Neural cell (in vitro differentiated cells): ENCODE data around the gene TARS2. TPM values are rescaled to one million over a fixed set of nuclear protein-coding genes. Genes with fewer than 3 reads are reported as not detected.

Experiments
- H2AFZ ChIP-seq: fragments of 200-600, 300-800 bp; sonication (generic), shearing (Covaris generic); 2 replicates; pipeline ENCODE4 v1.6.0; 2014; ENCODE audit warnings: low read depth, mild to moderate bottlenecking, antibody characterized with exemption, low read length, moderate library complexity
- H3F3A ChIP-seq: fragments of 200-600 bp; shearing (Covaris generic); 2 replicates; pipeline ENCODE4 v1.6.1; 2016; ENCODE audit warnings: mild to moderate bottlenecking, moderate library complexity, mixed read lengths, antibody characterized with exemption, low read length; ENCODE audit not compliant: insufficient read depth, poor library complexity, severe bottlenecking
- H3K27ac ChIP-seq: fragments of 200-600, 300-800 bp; sonication (generic), shearing (Covaris generic); 2 replicates; pipeline ENCODE4 v1.5.1; 2014; ENCODE audit warnings: mild to moderate bottlenecking, low read length, moderate library complexity
- H3K27me3 ChIP-seq: fragments of 300-800, 200-600 bp; sonication (generic), shearing (Covaris generic); 2 replicates; pipeline ENCODE4 v1.6.0; 2014; ENCODE audit warnings: mild to moderate bottlenecking, low read depth, low read length, moderate library complexity; ENCODE audit not compliant: insufficient read depth
- H3K36me3 ChIP-seq: fragments of 300-800, 200-600 bp; sonication (generic), shearing (Covaris generic); 2 replicates; pipeline ENCODE4 v1.5.1; 2014; ENCODE audit warnings: mild to moderate bottlenecking, antibody characterized with exemption, low read length, moderate library complexity; ENCODE audit not compliant: insufficient read depth
- H3K4me2 ChIP-seq: fragments of 300-800, 200-600 bp; sonication (generic), shearing (Covaris generic); 2 replicates; pipeline ENCODE4 v1.6.0; 2014; ENCODE audit warnings: mild to moderate bottlenecking, low read length
- H3K4me3 ChIP-seq: fragments of 300-800, 200-600 bp; sonication (generic), shearing (Covaris generic); 2 replicates; pipeline ENCODE4 v1.5.1; 2014; ENCODE audit warnings: mild to moderate bottlenecking, low read length, moderate library complexity
- H3K79me2 ChIP-seq: fragments of 200-600 bp; shearing (Covaris generic); replicated peaks from 2 replicates; pipeline ENCODE4 v1.6.0; 2014; ENCODE audit warnings: mild to moderate bottlenecking, low read length, moderate library complexity; ENCODE audit not compliant: insufficient read depth
- H3K9ac ChIP-seq: fragments of 300-800, 200-600 bp; sonication (generic), shearing (Covaris generic); 2 replicates; pipeline ENCODE4 v1.6.1; 2016; ENCODE audit warnings: mild to moderate bottlenecking, low read length, mixed read lengths
- H3K9me2 ChIP-seq: fragments of 200-600 bp; shearing (Covaris generic); 2 replicates; pipeline ENCODE4 v1.6.1; 2016; ENCODE audit warnings: mild to moderate bottlenecking, low read length, mixed read lengths; ENCODE audit not compliant: insufficient read depth
- H3K9me3 ChIP-seq: fragments of 200-600, 300-800 bp; sonication (generic), shearing (Covaris generic); 2 replicates; pipeline ENCODE4 v1.6.1; 2016; ENCODE audit warnings: mild to moderate bottlenecking, mixed run types, low read length, moderate library complexity, mixed read lengths
- H4K20me1 ChIP-seq: fragments of 200-600 bp; shearing (Covaris generic); 2 replicates; pipeline ENCODE4 v1.6.1; 2016; ENCODE audit warnings: mild to moderate bottlenecking, mixed run types; ENCODE audit not compliant: insufficient read depth
- EP300 ChIP-seq: fragments of 450-650 bp; conservative IDR thresholded peaks from 2 replicates; pipeline ENCODE4 v1.6.1; 2014; ENCODE audit warnings: antibody characterized with exemption, mild to moderate bottlenecking, moderate library complexity; ENCODE audit not compliant: poor library complexity, severe bottlenecking
- EZH2 ChIP-seq: fragments of 200-600, 300-800 bp; shearing (Covaris generic), sonication (generic); IDR thresholded peaks from 2 replicates; pipeline ENCODE4 v1.6.1; 2014; ENCODE audit warnings: antibody characterized with exemption, low read length, borderline replicate concordance, mild to moderate bottlenecking; ENCODE audit not compliant: insufficient read depth, poor library complexity, severe bottlenecking
- MXI1 ChIP-seq: fragments of 450-650 bp; conservative IDR thresholded peaks from 2 replicates; pipeline ENCODE4 v1.6.1; 2014; ENCODE audit warnings: antibody characterized with exemption, mild to moderate bottlenecking; ENCODE audit not compliant: poor library complexity, severe bottlenecking
- POLR2AphosphoS5 ChIP-seq: IDR thresholded peaks from 2 replicates; pipeline ENCODE4 v1.6.1; 2012
- RAD21 ChIP-seq: fragments of 450-650 bp; conservative IDR thresholded peaks from 2 replicates; pipeline ENCODE4 v1.6.1; 2014; ENCODE audit warnings: antibody characterized with exemption, mild to moderate bottlenecking, moderate library complexity
- SMC3 ChIP-seq: fragments of 450-650 bp; conservative IDR thresholded peaks from 2 replicates; pipeline ENCODE4 v1.6.1; 2014; ENCODE audit warnings: antibody characterized with exemption, mild to moderate bottlenecking, moderate library complexity; ENCODE audit not compliant: poor library complexity
- TAF1 ChIP-seq: IDR thresholded peaks from 2 replicates; pipeline ENCODE4 v1.6.1; 2012; ENCODE audit warnings: low read depth
- polyA plus RNA-seq: library from polyadenylated mRNA; depleted of rRNA; stranded (reverse); fragments of >200 nt; gene quantifications from 2 replicates; pipeline ENCODE4 v1.2.3, GENCODE V29; 2014
- TF ChIP-seq, protein P1 (sequence below): IDR thresholded peaks from 2 replicates; pipeline ENCODE4 v1.6.1; 2012; ENCODE audit warnings: borderline replicate concordance
- TF ChIP-seq, protein P2 (sequence below): fragments of 450-650 bp; IDR thresholded peaks from 2 replicates; pipeline ENCODE4 v1.5.1; 2014; ENCODE audit warnings: antibody characterized with exemption, mild to moderate bottlenecking, moderate library complexity; ENCODE audit not compliant: poor library complexity, severe bottlenecking

TARS2 gene
- polyA plus RNA-seq, 1 donor from 2014 or later = 19.4 TPM

DNA sequence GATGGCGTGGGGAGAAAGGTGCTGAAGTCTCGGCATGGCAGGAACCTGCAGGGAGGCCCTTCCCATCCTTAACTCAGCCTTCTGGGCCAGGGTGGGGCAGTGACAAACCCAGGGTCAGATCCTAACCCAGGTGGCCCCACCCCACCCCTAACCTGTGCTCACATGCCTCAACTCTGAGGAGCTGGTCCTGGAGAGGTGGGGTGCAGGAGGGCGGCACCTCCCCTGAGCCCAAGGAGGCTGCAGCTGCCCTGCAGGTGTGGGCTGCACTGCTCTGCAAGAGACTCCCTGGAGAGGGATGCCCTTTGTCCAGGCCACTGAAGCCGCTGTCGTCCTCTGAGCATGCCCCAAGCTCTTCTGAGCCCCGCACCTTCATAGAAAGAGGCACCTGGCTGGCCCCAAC, 46.8 kb downstream of the TARS2 start:
- no peak overlapping the region for H2AFZ ChIP-seq
- no peak overlapping the region for H3K27ac ChIP-seq
- no peaks in the 10 kb centered on the region for H3K79me2 ChIP-seq
- H3F3A ChIP-seq = no peaks in the 10 kb centered on the region
- H3K4me3 ChIP-seq = no peak overlapping the region
- H3K9me2 ChIP-seq = no peaks in the 10 kb centered on the region
- H4K20me1 ChIP-seq = no peaks in the 10 kb centered on the region
- TF ChIP-seq MXI1 = no peak
- no peak for TF ChIP-seq EP300
- TF ChIP-seq, protein P1, sequence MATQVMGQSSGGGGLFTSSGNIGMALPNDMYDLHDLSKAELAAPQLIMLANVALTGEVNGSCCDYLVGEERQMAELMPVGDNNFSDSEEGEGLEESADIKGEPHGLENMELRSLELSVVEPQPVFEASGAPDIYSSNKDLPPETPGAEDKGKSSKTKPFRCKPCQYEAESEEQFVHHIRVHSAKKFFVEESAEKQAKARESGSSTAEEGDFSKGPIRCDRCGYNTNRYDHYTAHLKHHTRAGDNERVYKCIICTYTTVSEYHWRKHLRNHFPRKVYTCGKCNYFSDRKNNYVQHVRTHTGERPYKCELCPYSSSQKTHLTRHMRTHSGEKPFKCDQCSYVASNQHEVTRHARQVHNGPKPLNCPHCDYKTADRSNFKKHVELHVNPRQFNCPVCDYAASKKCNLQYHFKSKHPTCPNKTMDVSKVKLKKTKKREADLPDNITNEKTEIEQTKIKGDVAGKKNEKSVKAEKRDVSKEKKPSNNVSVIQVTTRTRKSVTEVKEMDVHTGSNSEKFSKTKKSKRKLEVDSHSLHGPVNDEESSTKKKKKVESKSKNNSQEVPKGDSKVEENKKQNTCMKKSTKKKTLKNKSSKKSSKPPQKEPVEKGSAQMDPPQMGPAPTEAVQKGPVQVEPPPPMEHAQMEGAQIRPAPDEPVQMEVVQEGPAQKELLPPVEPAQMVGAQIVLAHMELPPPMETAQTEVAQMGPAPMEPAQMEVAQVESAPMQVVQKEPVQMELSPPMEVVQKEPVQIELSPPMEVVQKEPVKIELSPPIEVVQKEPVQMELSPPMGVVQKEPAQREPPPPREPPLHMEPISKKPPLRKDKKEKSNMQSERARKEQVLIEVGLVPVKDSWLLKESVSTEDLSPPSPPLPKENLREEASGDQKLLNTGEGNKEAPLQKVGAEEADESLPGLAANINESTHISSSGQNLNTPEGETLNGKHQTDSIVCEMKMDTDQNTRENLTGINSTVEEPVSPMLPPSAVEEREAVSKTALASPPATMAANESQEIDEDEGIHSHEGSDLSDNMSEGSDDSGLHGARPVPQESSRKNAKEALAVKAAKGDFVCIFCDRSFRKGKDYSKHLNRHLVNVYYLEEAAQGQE = no peak
- H3K9ac ChIP-seq = no peak overlapping the region
- H3K9me3 ChIP-seq = no peaks in the 10 kb centered on the region
- no peaks in the 10 kb centered on the region for H3K27me3 ChIP-seq
- H3K36me3 ChIP-seq = no peaks in the 10 kb centered on the region
- H3K4me2 ChIP-seq = no peak overlapping the region

DNA sequence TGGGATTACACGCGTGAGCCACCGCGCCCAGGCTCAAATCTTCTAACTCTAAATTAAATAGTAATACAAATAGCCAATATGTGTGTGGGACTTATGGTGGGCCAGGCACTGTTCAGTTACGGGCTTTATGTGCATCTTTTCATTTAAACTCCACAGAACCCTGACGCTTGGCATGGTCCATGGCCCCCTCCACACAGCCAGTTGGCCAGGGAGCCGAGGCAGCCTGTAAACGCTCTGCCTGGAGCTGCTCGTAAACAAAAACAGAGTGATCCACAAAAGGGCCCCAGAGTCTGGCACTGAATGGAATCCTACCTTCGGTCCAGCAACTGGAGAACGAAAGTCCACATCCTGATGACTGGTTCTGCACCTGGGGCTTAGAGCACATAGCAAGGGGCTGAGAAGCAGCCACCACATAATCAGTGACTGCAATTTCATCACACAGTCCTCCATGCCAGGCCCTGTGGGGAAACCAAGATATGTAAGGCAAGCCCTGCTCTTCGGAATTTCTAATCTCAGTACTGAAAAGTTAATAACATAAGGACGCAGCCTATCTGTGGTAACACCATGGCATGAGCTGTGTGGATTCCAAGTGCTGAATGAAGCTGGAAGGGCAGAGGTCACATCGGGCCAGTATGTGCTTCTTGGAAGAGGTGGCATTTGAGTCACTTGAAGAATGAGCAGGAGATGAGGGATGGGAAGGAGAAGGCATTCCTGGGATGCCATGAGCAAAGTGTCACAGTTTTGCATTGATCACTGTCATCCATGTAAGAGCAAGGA, 48.5 kb downstream of the TARS2 start:
- Histone ChIP-seq H3K9me3 (no peaks in the 10 kb centered on the region), H3K79me2 (no peaks in the 10 kb centered on the region), H2AFZ (no peak overlapping the region), H3K4me3 (no peak overlapping the region), H3F3A (no peaks in the 10 kb centered on the region), H3K9me2 (no peaks in the 10 kb centered on the region), H3K4me2 (no peak overlapping the region), H3K27ac (no peak overlapping the region), H3K9ac (no peak overlapping the region), H3K36me3 (no peaks in the 10 kb centered on the region), H4K20me1 (no peaks in the 10 kb centered on the region), H3K27me3 (no peaks in the 10 kb centered on the region)
- TF ChIP-seq EP300 (no peak), POLR2AphosphoS5 (no peak), MXI1 (no peak), SMC3 (no peak), RAD21 (no peak), EZH2 (no peak), TAF1 (no peak)
- TF ChIP-seq, protein P1 = no peak
- TF ChIP-seq, protein P2, sequence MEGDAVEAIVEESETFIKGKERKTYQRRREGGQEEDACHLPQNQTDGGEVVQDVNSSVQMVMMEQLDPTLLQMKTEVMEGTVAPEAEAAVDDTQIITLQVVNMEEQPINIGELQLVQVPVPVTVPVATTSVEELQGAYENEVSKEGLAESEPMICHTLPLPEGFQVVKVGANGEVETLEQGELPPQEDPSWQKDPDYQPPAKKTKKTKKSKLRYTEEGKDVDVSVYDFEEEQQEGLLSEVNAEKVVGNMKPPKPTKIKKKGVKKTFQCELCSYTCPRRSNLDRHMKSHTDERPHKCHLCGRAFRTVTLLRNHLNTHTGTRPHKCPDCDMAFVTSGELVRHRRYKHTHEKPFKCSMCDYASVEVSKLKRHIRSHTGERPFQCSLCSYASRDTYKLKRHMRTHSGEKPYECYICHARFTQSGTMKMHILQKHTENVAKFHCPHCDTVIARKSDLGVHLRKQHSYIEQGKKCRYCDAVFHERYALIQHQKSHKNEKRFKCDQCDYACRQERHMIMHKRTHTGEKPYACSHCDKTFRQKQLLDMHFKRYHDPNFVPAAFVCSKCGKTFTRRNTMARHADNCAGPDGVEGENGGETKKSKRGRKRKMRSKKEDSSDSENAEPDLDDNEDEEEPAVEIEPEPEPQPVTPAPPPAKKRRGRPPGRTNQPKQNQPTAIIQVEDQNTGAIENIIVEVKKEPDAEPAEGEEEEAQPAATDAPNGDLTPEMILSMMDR = no peak
